C4-2B (cell line): ENCODE data around the gene LRWD1.

Experiments used
- CTCF ChIP-seq: fragments of 450-650 bp; conservative IDR thresholded peaks from 2 replicates; pipeline ENCODE4 v1.5.1; 2017; ENCODE audit warnings: mild to moderate bottlenecking
- ZFX ChIP-seq: fragments of 450-650 bp; IDR thresholded peaks from 2 replicates; pipeline ENCODE4 v1.6.1; 2017

GRCh38 chr7:102415685-102416225, 49.0 kb upstream of the LRWD1 start:
- no peak for TF ChIP-seq CTCF
- TF ChIP-seq ZFX, result no peak
